Upper lobe of left lung (tissue), 4 donors: ENCODE data around the gene PCK2.

ENCODE experiments used
- EP300 ChIP-seq, 4 donors: sonication (generic); formaldehyde crosslinking; IDR thresholded peaks; one replicate each; pipeline ENCODE4 v1.5.1; 2017; ENCODE audit warnings: antibody characterized with exemption in 4 of 4, control low read depth in 2 of 4
- POLR2A ChIP-seq, 4 donors: fragments of 450-650 bp; IDR thresholded peaks; one replicate each; pipeline ENCODE4 v1.5.1; 2016 to 2017; ENCODE audit warnings: antibody characterized with exemption in 4 of 4, mild to moderate bottlenecking in 2 of 4
- POLR2AphosphoS5 ChIP-seq, 2 donors: sonication (generic); formaldehyde crosslinking; IDR thresholded peaks; one replicate each; pipeline ENCODE4 v1.5.1; 2017; ENCODE audit warnings: antibody characterized with exemption in 2 of 2
- TF ChIP-seq, protein P1 (sequence below), 6 experiments: fragments of 450-650 bp in 4 of 6; fragments of 200-600 bp in 2 of 6; sonication (generic) in 2 of 6; IDR thresholded peaks; one replicate each; pipeline ENCODE4 v1.5.1; 2016 to 2019; ENCODE audit warnings: antibody characterized with exemption in 6 of 6

DNA sequence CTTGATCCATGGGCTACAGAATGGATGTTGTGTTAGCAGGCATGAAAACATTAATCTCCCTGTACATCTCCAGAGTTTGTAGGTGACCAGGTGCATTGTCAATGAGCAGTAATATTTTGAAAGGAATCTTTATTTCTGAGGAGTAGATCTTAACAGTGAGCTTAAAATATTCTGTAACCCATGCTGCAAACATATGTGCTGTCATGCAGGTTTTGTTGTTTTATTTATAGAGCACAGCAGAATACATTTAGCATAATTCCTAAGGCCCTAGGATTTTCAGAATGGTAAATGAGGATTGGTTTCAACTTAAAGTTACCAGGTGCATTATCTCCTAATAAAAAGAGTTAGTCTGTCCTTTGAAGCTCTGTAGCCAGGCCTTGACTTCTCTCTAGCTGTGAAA, 32.8 kb downstream of the PCK2 start:
- TF ChIP-seq POLR2A (IDR thresholded peaks at IDR 0.05), result no peak
- TF ChIP-seq, protein P1, sequence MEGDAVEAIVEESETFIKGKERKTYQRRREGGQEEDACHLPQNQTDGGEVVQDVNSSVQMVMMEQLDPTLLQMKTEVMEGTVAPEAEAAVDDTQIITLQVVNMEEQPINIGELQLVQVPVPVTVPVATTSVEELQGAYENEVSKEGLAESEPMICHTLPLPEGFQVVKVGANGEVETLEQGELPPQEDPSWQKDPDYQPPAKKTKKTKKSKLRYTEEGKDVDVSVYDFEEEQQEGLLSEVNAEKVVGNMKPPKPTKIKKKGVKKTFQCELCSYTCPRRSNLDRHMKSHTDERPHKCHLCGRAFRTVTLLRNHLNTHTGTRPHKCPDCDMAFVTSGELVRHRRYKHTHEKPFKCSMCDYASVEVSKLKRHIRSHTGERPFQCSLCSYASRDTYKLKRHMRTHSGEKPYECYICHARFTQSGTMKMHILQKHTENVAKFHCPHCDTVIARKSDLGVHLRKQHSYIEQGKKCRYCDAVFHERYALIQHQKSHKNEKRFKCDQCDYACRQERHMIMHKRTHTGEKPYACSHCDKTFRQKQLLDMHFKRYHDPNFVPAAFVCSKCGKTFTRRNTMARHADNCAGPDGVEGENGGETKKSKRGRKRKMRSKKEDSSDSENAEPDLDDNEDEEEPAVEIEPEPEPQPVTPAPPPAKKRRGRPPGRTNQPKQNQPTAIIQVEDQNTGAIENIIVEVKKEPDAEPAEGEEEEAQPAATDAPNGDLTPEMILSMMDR (IDR thresholded peaks at IDR 0.05), result no peak
- no peak for TF ChIP-seq EP300 (IDR thresholded peaks at IDR 0.05)
- no peak for TF ChIP-seq POLR2AphosphoS5 (IDR thresholded peaks at IDR 0.05)
